ENCODE results near the gene NPDC1. TPM values are rescaled to one million over a fixed set of nuclear protein-coding genes. Genes with fewer than 3 reads are reported as not detected.

NPDC1 gene
- total RNA-seq, 2 experiments from 2014 or later: 15.3 to 16.0 TPM

GRCh38 chr9:137039611-137040366 lies 6.2 kb downstream of the NPDC1 start:
- Mint-ChIP-seq H3K27me3 (peaks cover 3% of the 10 kb centered on the region), H3K27ac (no peak overlapping the region), H3K9me3 (no peaks in the 10 kb centered on the region), H3K4me3 (no peak overlapping the region), H3K36me3 (ENCODE audit: low read depth) (no peaks in the 10 kb centered on the region), H3K4me1 (ENCODE audit: low read depth) (peaks cover 7% of the 10 kb centered on the region)
- no peak for TF ChIP-seq CTCF (IDR thresholded peaks at IDR 0.05)
- no peak for ATAC-seq (ENCODE audit: poor library complexity)
- CTCF ChIA-PET: interaction anchor here (1.5 kb wide), 1 partner anchor 10 kb away, joined by 3 read pairs; no protein-coding TSS in a partner anchor
- H3K27ac ChIP-seq (ENCODE audit: low read depth in 1 of 2, low read length in 2 of 2): no peak overlapping the region
- H3K27me3 ChIP-seq (ENCODE audit: control insufficient read depth in 1 of 2, insufficient read depth in 2 of 2, low read length in 2 of 2): peaks cover 18 to 20% of the 10 kb centered on the region in 2 experiments
- intact Hi-C loops (cut with DNase I, micrococcal nuclease): no loop called here
- no peak for DNase-seq
- POLR2A ChIA-PET: no interaction called here
- peaks cover 25% of the 10 kb centered on the region for H3K4me1 ChIP-seq (ENCODE audit: insufficient read depth, low read length)
- no peak overlapping the region for H3K4me3 ChIP-seq (ENCODE audit: low read length)
- H3K36me3 ChIP-seq (ENCODE audit: insufficient read depth, low read length): no peaks in the 10 kb centered on the region
- peaks cover 0 to 14% of the 10 kb centered on the region in 2 experiments for H3K9me3 ChIP-seq (ENCODE audit: control insufficient read depth in 1 of 2, insufficient read depth in 1 of 2, low read length in 2 of 2)

GRCh38 chr9:137038916-137039315 lies 7.1 kb downstream of the NPDC1 start:
- no peak for TF ChIP-seq CTCF (IDR thresholded peaks at IDR 0.05)
- no peak overlapping the region for H3K27ac ChIP-seq (ENCODE audit: low read depth in 1 of 2, low read length in 2 of 2)
- H3K9me3 Mint-ChIP-seq: no peaks in the 10 kb centered on the region
- CTCF ChIA-PET: interaction anchor here (1.5 kb wide), 1 partner anchor 10 kb away, joined by 3 read pairs; no protein-coding TSS in a partner anchor
- H3K4me1 Mint-ChIP-seq (ENCODE audit: low read depth): peaks cover 12% of the 10 kb centered on the region
- intact Hi-C loops (cut with DNase I, micrococcal nuclease): no loop called here
- H3K27me3 ChIP-seq (ENCODE audit: control insufficient read depth in 1 of 2, insufficient read depth in 2 of 2, low read length in 2 of 2): peaks cover 9 to 11% of the 10 kb centered on the region in 2 experiments
- ATAC-seq (ENCODE audit: poor library complexity): no peak
- no peak overlapping the region for H3K4me3 ChIP-seq (ENCODE audit: low read length)
- peaks cover 0 to 6% of the 10 kb centered on the region in 2 experiments for H3K9me3 ChIP-seq (ENCODE audit: control insufficient read depth in 1 of 2, insufficient read depth in 1 of 2, low read length in 2 of 2)
- DNase-seq: no peak
- POLR2A ChIA-PET: no interaction called here
- no peaks in the 10 kb centered on the region for H3K36me3 Mint-ChIP-seq (ENCODE audit: low read depth)
- H3K4me1 ChIP-seq (ENCODE audit: insufficient read depth, low read length): peaks cover 24% of the 10 kb centered on the region
- no peak overlapping the region for H3K27ac Mint-ChIP-seq
- H3K36me3 ChIP-seq (ENCODE audit: insufficient read depth, low read length): no peaks in the 10 kb centered on the region
- H3K27me3 Mint-ChIP-seq: no peaks in the 10 kb centered on the region
- no peak overlapping the region for H3K4me3 Mint-ChIP-seq

GRCh38 chr9:137037483-137037882 lies 8.5 kb downstream of the NPDC1 start:
- no peak for DNase-seq
- H3K4me3 Mint-ChIP-seq: no peak overlapping the region
- H3K9me3 Mint-ChIP-seq: no peaks in the 10 kb centered on the region
- H3K27me3 Mint-ChIP-seq: no peaks in the 10 kb centered on the region
- H3K27me3 ChIP-seq (ENCODE audit: control insufficient read depth in 1 of 2, insufficient read depth in 2 of 2, low read length in 2 of 2): peaks cover 0 to 2% of the 10 kb centered on the region in 2 experiments
- CTCF ChIA-PET: no interaction called here
- POLR2A ChIA-PET: no interaction called here
- no peak overlapping the region for H3K4me3 ChIP-seq (ENCODE audit: low read length)
- H3K4me1 Mint-ChIP-seq (ENCODE audit: low read depth): peaks cover 23% of the 10 kb centered on the region
- H3K36me3 Mint-ChIP-seq (ENCODE audit: low read depth): no peaks in the 10 kb centered on the region
- no peak overlapping the region for H3K27ac ChIP-seq (ENCODE audit: low read depth in 1 of 2, low read length in 2 of 2)
- no peak for ATAC-seq (ENCODE audit: poor library complexity)
- H3K36me3 ChIP-seq (ENCODE audit: insufficient read depth, low read length): no peaks in the 10 kb centered on the region
- TF ChIP-seq CTCF (IDR thresholded peaks at IDR 0.05): no peak
- intact Hi-C loops (cut with DNase I, micrococcal nuclease): no loop called here
- peaks cover 0 to 4% of the 10 kb centered on the region in 2 experiments for H3K9me3 ChIP-seq (ENCODE audit: control insufficient read depth in 1 of 2, insufficient read depth in 1 of 2, low read length in 2 of 2)
- no peak overlapping the region for H3K27ac Mint-ChIP-seq
- peaks cover 26% of the 10 kb centered on the region for H3K4me1 ChIP-seq (ENCODE audit: insufficient read depth, low read length)
